Endothelial cell (in vitro differentiated cells): ENCODE results near the gene RBFOX2. TPM values are rescaled to one million over a fixed set of nuclear protein-coding genes. Genes with fewer than 3 reads are reported as not detected.

Source experiments
- DNase-seq: peaks from one replicate; pipeline ENCODE4 v3.0.0; 2021; ENCODE audit warnings: low spot score
- H3K27ac Mint-ChIP-seq: one replicate; pipeline ENCODE4 v1.8.0; 2021; ENCODE audit warnings: mixed read lengths, inconsistent platforms; ENCODE audit not compliant: unreplicated experiment
- H3K27me3 Mint-ChIP-seq: one replicate; pipeline ENCODE4 v1.8.0; 2021; ENCODE audit warnings: mild to moderate bottlenecking, moderate library complexity, mixed read lengths, inconsistent platforms; ENCODE audit not compliant: unreplicated experiment
- H3K36me3 Mint-ChIP-seq: one replicate; pipeline ENCODE4 v1.8.0; 2021; ENCODE audit warnings: mild to moderate bottlenecking, low read depth, mixed read lengths, inconsistent platforms; ENCODE audit not compliant: unreplicated experiment
- H3K4me1 Mint-ChIP-seq: one replicate; pipeline ENCODE4 v1.8.0; 2021; ENCODE audit warnings: mild to moderate bottlenecking, mixed read lengths, inconsistent platforms; ENCODE audit not compliant: unreplicated experiment
- H3K4me3 Mint-ChIP-seq: one replicate; pipeline ENCODE4 v1.8.0; 2021; ENCODE audit warnings: mild to moderate bottlenecking, mixed read lengths, inconsistent platforms; ENCODE audit not compliant: unreplicated experiment
- H3K9me3 Mint-ChIP-seq: one replicate; pipeline ENCODE4 v1.8.0; 2021; ENCODE audit warnings: mixed read lengths, inconsistent platforms; ENCODE audit not compliant: unreplicated experiment
- CTCF ChIP-seq: fragments of 200-600 bp; sonication (generic); IDR thresholded peaks from one replicate; pipeline ENCODE4 v1.5.0; 2021; ENCODE audit warnings: antibody characterized with exemption; ENCODE audit not compliant: unreplicated experiment
- total RNA-seq: library from RNA; stranded (reverse); fragmentation: NEBNext Ultra II Directional; extraction: Animal tissue kit (Norgen Biotek cat#: 25700); gene quantifications from one replicate; pipeline ENCODE4 v1.2.1, GENCODE V29; 2021; ENCODE audit not compliant: unreplicated experiment

Gene RBFOX2
- total RNA-seq, 1 donor from 2014 or later = 228 TPM

DNA sequence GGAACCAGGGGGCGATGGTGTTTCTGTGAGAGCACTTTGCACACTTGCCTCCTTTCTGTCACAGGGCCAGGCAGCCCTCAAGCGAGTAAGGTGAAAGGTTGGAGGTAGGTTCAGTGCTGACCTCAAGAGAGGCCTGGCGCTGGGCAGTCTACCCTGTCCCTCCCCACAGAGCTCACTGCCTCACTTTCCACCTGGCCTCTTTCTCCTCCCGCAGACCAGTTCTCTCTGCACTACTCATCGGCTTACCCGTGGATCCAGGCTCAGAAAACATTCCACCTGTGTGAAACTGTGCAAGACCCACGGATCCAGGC lies 294.2 kb downstream of the RBFOX2 start:
- no peaks in the 10 kb centered on the region for H3K9me3 Mint-ChIP-seq
- H3K4me3 Mint-ChIP-seq = no peak overlapping the region
- H3K4me1 Mint-ChIP-seq = no peaks in the 10 kb centered on the region
- H3K36me3 Mint-ChIP-seq = peaks cover 41% of the 10 kb centered on the region
- H3K27ac Mint-ChIP-seq = no peak overlapping the region
- no peak for DNase-seq
- H3K27me3 Mint-ChIP-seq = peaks cover 11% of the 10 kb centered on the region
- TF ChIP-seq CTCF = no peak

DNA sequence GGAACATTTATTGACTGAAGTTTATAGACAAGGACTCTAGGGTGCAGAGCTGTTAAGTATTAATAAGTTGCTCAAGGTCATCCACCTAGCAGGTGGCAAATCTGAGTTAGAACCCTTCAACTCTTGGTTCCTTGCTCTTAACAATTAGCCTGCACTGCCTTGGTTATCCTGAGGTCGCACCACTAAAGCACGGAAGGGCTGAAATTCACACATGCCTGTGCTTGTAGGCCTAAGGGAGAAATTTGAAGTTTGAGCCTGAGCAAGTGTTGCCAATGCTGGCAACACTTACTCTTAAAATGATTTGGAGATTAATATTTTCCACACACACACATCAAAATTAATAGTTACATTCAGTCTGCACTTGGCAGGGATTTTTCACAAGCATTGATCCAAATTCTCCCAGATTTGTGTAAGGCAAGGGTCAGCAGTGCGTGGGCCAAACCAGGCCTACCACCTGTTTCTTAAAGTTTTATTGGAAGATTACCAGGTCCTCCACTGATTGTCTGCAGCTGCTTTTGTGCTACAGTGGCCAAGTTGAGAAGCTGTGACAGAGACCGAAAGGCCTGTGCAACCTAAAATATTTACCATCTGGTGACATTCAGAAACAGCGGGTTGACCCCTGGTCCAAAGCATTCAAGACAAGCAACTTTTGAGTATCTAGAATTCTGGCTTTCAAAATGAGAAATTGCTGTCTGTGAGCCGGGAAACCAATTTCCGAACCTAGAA lies 294.7 kb downstream of the RBFOX2 start:
- no peak for TF ChIP-seq CTCF
- H3K4me1 Mint-ChIP-seq = no peaks in the 10 kb centered on the region
- DNase-seq = no peak
- H3K4me3 Mint-ChIP-seq = no peak overlapping the region
- peaks cover 36% of the 10 kb centered on the region for H3K36me3 Mint-ChIP-seq
- peaks cover 11% of the 10 kb centered on the region for H3K27me3 Mint-ChIP-seq
- H3K9me3 Mint-ChIP-seq = no peaks in the 10 kb centered on the region
- no peak overlapping the region for H3K27ac Mint-ChIP-seq

- Mint-ChIP-seq H3K36me3 (peaks cover 27% of the 10 kb centered on the region), H3K4me1 (no peaks in the 10 kb centered on the region), H3K4me3 (no peak overlapping the region), H3K27me3 (peaks cover 11% of the 10 kb centered on the region), H3K27ac (no peak overlapping the region), H3K9me3 (no peaks in the 10 kb centered on the region)
- no peak for DNase-seq
- no peak for TF ChIP-seq CTCF
Observed at GRCh38 chr22:35733036-35733435, 295.6 kb downstream of the RBFOX2 start.

DNA sequence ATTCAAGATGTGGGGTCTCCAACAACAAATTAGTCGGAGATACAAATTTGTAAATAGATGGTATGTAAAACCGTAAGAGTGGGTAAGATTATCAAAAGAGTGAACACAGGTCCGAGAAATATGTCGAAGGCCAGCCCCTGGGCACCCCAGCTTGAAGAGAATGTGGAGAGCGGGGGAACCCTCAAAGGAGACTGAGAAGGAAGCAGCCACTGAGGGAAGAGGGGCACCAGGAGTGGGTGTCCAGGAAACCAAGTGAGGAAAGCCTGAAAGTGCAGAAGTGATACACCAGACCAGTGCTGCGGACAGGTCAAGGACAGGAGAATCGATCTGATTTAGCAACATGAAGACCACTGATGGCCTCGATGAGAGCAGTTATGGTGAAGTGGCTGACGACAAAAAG lies 296.5 kb downstream of the RBFOX2 start:
- Mint-ChIP-seq H3K27me3 (peaks cover 10% of the 10 kb centered on the region), H3K27ac (no peak overlapping the region), H3K9me3 (no peaks in the 10 kb centered on the region), H3K36me3 (peaks cover 20% of the 10 kb centered on the region), H3K4me3 (no peak overlapping the region), H3K4me1 (no peaks in the 10 kb centered on the region)
- DNase-seq = no peak
- TF ChIP-seq CTCF = no peak

DNA sequence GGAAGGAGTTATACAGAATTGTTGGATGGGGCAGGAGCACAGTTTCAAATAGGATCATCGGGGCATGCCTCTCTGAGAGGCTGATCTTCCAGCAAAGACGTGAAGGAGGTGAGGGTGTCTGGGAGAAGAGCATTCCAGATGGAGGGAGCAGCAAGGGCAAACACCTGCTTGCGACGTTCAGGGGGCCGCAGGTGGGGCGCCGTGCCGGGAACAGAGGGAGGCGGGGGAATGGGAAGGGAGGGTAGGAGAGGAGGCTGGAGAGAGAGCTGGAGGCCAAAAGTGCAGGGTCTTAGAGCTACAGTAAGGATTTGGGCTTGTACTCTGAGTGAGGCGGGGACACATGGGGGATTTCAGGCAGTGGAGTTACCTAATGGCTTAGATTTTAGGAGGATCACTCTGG lies 297.3 kb downstream of the RBFOX2 start:
- H3K27me3 Mint-ChIP-seq = peaks cover 7% of the 10 kb centered on the region

More for the DNA sequence above, 297.3 kb downstream of the RBFOX2 start:
- Mint-ChIP-seq H3K27ac (peak overlapping the region; percentile 12), H3K9me3 (no peaks in the 10 kb centered on the region), H3K4me1 (no peaks in the 10 kb centered on the region), H3K4me3 (no peak overlapping the region), H3K36me3 (peaks cover 13% of the 10 kb centered on the region)
- no peak for TF ChIP-seq CTCF
- no peak for DNase-seq
